Thoracic aorta (tissue), 2 donors: Measurements from ENCODE around the gene PSMC2. TPM values are rescaled to one million over a fixed set of nuclear protein-coding genes. Genes with fewer than 3 reads are reported as not detected.

Experiments used
- ATAC-seq: fragments of 150-250 bp; one replicate; pipeline ENCODE4 v1.8.0; 2017; ENCODE audit warnings: low read depth; ENCODE audit not compliant: insufficient number of reproducible peaks, low FRiP score
- DNase-seq: peaks from one replicate; pipeline ENCODE4 v3.0.0-alpha.2; 2020; ENCODE audit warnings: low spot score
- H3K27ac ChIP-seq, 2 donors: fragments of 200-600 bp; sonication (generic); 1 replicate in 1 of 2; 2 replicates in 1 of 2; pipeline ENCODE4 v1.5.1; 2016; ENCODE audit warnings: mild to moderate bottlenecking in 2 of 2, moderate library complexity in 2 of 2
- H3K27me3 ChIP-seq: fragments of 200-600 bp; sonication (generic); replicated peaks from 2 replicates; pipeline ENCODE4 v1.6.0; 2016; ENCODE audit warnings: mild to moderate bottlenecking; ENCODE audit not compliant: insufficient read depth
- H3K36me3 ChIP-seq: fragments of 200-600 bp; sonication (generic); one replicate; pipeline ENCODE4 v1.5.1; 2016
- H3K4me1 ChIP-seq, 2 donors: fragments of 200-600 bp; sonication (generic); 1 replicate in 1 of 2; 2 replicates in 1 of 2; pipeline versions ENCODE4 v1.5.1 to v1.6.0; 2016; ENCODE audit warnings: low read depth in 2 of 2, mild to moderate bottlenecking in 1 of 2; ENCODE audit not compliant: control insufficient read depth in 1 of 2
- H3K4me3 ChIP-seq: fragments of 200-600 bp; sonication (generic); 2 replicates; pipeline ENCODE4 v1.5.1; 2016; ENCODE audit warnings: mild to moderate bottlenecking
- H3K9me3 ChIP-seq: fragments of 200-600 bp; sonication (generic); 2 replicates; pipeline ENCODE4 v1.5.1; 2016
- total RNA-seq, 2 donors: library from RNA; depleted of rRNA; stranded (reverse); fragments of >200 nt; gene quantifications; one replicate each; pipeline versions ENCODE4 v1.1.0 to v1.2.3, GENCODE V29; 2016
- TF ChIP-seq, protein P1 (sequence below): fragments of 200-600 bp; sonication (generic); IDR thresholded peaks from one replicate; pipeline ENCODE4 v1.5.1; 2019; ENCODE audit warnings: antibody characterized with exemption

PSMC2 gene
- total RNA-seq, 2 donors from 2014 or later = 82.3 to 85.8 TPM

DNA sequence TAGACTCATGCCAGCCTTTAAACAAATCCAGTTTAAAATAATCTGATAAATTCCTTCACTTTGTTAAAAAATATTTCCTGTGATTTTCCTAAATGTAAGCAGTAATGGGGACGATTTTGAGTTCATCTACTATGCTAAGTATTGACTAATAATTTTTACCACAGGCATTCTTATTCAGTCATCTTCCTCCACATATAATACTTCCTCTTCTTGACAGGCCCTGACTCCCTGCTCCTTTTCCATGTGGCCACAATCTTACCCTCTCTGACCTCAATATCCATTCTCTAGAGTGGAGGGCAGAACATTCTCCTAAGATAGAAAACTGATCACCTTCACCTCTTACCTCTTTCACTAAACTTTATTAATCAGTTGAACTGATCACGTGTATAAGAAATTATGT lies 10.7 kb upstream of the PSMC2 start:
- no peaks in the 10 kb centered on the region for H3K27me3 ChIP-seq
- H3K4me1 ChIP-seq = no peaks in the 10 kb centered on the region
- ATAC-seq = no peak
- H3K36me3 ChIP-seq = peaks cover 15% of the 10 kb centered on the region
- no peaks in the 10 kb centered on the region for H3K9me3 ChIP-seq
- TF ChIP-seq, protein P1, sequence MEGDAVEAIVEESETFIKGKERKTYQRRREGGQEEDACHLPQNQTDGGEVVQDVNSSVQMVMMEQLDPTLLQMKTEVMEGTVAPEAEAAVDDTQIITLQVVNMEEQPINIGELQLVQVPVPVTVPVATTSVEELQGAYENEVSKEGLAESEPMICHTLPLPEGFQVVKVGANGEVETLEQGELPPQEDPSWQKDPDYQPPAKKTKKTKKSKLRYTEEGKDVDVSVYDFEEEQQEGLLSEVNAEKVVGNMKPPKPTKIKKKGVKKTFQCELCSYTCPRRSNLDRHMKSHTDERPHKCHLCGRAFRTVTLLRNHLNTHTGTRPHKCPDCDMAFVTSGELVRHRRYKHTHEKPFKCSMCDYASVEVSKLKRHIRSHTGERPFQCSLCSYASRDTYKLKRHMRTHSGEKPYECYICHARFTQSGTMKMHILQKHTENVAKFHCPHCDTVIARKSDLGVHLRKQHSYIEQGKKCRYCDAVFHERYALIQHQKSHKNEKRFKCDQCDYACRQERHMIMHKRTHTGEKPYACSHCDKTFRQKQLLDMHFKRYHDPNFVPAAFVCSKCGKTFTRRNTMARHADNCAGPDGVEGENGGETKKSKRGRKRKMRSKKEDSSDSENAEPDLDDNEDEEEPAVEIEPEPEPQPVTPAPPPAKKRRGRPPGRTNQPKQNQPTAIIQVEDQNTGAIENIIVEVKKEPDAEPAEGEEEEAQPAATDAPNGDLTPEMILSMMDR = no peak
- no peak for DNase-seq
- no peak overlapping the region for H3K4me3 ChIP-seq
- no peak overlapping the region for H3K27ac ChIP-seq

DNA sequence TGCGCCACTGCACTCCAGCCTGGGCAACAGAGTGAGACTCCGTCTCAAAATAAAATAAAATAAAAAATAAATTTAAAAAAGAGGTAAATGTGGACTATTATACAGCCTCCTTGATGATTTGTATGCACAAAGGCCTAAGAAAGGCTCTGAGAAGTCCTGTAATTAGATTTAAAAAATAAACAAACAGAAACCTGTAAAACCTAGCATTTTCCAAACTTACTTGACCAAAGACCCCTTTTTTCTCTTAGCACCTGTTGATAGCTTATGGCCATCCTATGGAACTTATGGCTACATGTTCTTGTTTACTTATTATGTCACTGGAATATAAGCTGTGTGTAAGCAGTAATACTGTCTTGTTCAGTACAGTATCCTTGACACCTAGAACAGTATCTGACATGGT lies 8.6 kb upstream of the PSMC2 start:
- no peaks in the 10 kb centered on the region for H3K27me3 ChIP-seq
- peaks cover 15% of the 10 kb centered on the region for H3K36me3 ChIP-seq

DNA sequence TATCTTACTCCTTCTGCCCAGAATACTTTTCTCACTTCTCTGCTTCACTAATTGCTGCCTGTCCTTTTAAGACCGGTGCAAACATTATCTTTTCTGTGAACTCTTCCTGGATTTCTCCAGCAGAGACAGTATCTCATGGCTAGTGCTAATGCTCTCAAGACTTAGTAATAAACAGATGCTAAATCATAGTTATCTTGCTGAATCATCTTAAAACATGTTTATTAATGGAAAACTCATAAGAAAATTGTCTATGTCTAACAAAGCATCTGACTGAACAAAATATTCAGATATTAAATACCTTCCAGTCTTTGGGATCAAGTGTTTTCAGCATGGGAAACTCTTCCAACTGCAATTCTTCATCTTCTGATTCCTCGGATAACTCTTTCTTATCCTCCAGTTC lies 6.0 kb upstream of the PSMC2 start:
- DNase-seq = no peak
- Histone ChIP-seq H3K4me3 (no peak overlapping the region), H3K4me1 (peaks cover 12 to 13% of the 10 kb centered on the region in 2 donors), H3K9me3 (no peaks in the 10 kb centered on the region), H3K27ac (no peak overlapping the region), H3K27me3 (no peaks in the 10 kb centered on the region), H3K36me3 (peaks cover 13% of the 10 kb centered on the region)
- TF ChIP-seq, protein P1 = no peak
- ATAC-seq = no peak

More for the DNA sequence above, 8.6 kb upstream of the PSMC2 start:
- no peak overlapping the region for H3K27ac ChIP-seq
- ATAC-seq (no peak), DNase-seq (no peak)
- H3K4me3 ChIP-seq = no peak overlapping the region
- H3K9me3 ChIP-seq = no peaks in the 10 kb centered on the region
- peaks cover 8 to 13% of the 10 kb centered on the region in 2 donors for H3K4me1 ChIP-seq
- TF ChIP-seq, protein P1 = no peak

DNA sequence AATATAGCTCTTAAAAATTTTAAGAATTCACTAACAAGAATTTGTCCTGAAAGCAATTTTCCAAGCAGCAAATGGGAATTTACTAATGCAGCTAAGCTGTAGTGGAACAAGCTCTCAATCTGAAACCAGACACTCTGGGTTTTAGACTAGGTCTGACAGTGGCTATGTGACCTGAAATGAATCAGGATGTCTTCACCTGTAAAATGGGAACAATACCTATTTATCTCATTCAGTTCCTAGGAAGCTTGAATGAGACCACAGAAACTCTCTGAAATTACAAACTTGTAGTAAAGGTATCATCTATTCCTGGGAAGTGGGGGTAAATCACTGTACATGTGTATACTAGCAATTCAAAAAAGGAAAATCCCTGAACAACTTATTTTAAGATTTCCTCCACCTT lies 4.1 kb upstream of the PSMC2 start:
- peak overlapping the region; percentile 96 for H3K4me3 ChIP-seq
- no peaks in the 10 kb centered on the region for H3K9me3 ChIP-seq
- H3K27me3 ChIP-seq = no peaks in the 10 kb centered on the region
- ATAC-seq (no peak), DNase-seq (no peak)
- H3K36me3 ChIP-seq = peaks cover 5% of the 10 kb centered on the region
- TF ChIP-seq, protein P1 = no peak
- peaks cover 17 to 18% of the 10 kb centered on the region in 2 donors for H3K4me1 ChIP-seq
- no peak overlapping the region for H3K27ac ChIP-seq

DNA sequence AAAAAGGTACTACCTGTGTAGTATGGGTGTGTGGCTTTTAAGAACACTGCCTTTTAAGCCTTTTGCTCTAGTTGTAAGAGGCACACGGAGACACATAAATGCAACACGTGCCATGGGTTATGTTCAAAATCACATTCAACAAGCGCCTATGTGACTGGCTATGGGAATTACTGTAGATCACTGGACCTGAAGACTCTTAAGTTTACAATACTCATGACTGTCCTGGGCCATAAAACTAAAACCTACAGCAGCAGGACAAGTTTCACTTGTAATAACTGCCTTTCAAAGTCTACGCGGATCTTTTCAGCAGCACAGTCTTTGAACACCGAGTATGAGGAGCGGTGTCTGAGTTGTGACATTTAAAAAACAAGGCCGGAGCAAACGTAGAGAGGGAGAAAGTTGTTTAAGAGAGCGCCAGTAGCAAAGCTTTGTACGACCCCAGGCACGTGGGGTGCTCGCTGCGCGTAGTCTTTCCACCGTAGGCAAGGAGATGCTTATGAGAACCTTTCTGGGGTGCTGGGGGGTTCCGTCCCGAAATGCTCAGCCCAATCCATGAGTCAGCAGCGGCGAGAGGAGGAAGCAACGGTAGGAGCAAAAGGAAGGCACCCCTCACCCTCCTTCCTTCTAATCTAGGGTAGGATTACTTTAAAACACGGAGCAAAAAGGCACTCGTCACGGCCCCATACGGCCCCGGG lies 3.5 kb upstream of the PSMC2 start:
- peak overlapping the region; percentile 81 to 85 for H3K27ac ChIP-seq
- TF ChIP-seq, protein P1 = no peak
- no peak for DNase-seq
- H3K36me3 ChIP-seq = peaks cover 5% of the 10 kb centered on the region
- H3K9me3 ChIP-seq = no peaks in the 10 kb centered on the region
- H3K4me3 ChIP-seq = peak overlapping the region; percentile 96
- H3K27me3 ChIP-seq = no peaks in the 10 kb centered on the region
- peak; percentile 16 for ATAC-seq
- H3K4me1 ChIP-seq = peaks cover 22 to 23% of the 10 kb centered on the region in 2 donors
